ENCODE results near the gene SERPINA4.
"Not testable (repeated sequence)": the region's sequence is repeated elsewhere in the genome, so short reads cannot be mapped to it uniquely, and the experiment has no call there.

The SERPINA4 gene

DNA sequence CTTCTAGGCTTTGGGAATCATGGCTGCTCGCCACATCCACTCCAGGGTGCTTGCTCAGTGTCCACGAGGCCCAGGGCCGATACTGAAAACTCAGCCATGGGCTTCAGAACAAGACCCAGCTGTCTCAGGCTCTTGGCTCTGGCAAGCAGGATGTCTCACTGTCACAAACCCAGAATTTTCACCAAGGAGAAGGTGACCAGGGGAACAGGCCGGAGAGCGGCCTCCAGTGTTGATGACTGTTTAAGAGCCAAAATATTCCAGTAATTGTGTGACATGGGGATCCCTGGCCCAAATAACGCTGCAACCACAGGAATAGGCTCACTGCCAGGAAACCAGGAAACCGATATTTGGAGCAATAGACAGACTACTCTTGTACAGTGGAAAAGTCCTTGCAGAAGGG, 10.2 kb downstream of the SERPINA4 start:
- Histone ChIP-seq H3K27me3 (replicated peaks; ENCODE audit: control insufficient read depth, insufficient read depth, low read length) (no peaks in the 10 kb centered on the region), H3K36me3 (ENCODE audit: control insufficient read depth, insufficient read depth, low read length, severe bottlenecking) (no peaks in the 10 kb centered on the region), H3K4me1 (ENCODE audit: control insufficient read depth, insufficient read depth, low read length) (peaks cover 14% of the 10 kb centered on the region), H3K9me3 (ENCODE audit: control insufficient read depth, low read length) (no peaks in the 10 kb centered on the region), H3K4me3 (ENCODE audit: low read length) (no peak overlapping the region), H3K9ac (ENCODE audit: low read length) (peak overlapping the region; percentile 22)
- DNase-seq (ENCODE audit: low read depth), result no peak

DNA sequence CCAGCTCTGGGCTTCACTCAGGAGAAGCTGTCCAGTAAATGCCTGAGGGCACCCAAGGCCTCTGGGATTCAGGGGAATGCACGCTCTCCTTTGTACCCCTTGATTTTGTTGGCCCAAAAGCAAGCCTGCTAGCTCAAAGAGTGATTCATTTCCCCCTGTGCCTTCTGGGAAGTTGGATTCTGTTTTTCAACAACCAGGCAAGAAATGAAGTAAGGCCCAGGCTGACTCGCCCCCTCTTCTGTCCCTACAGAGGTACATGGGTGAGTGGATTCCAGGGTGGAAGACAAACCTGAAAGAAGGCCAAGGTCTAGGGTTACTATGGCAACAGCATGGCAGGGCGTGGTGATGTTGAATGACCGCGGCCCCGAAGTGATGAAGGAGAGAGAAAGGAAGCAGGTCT, 10.7 kb downstream of the SERPINA4 start:
- Histone ChIP-seq H3K4me3 (ENCODE audit: low read length) (no peak overlapping the region), H3K36me3 (ENCODE audit: control insufficient read depth, insufficient read depth, low read length, severe bottlenecking) (no peaks in the 10 kb centered on the region), H3K9me3 (ENCODE audit: control insufficient read depth, low read length) (no peaks in the 10 kb centered on the region), H3K27me3 (replicated peaks; ENCODE audit: control insufficient read depth, insufficient read depth, low read length) (peaks cover 2% of the 10 kb centered on the region), H3K9ac (ENCODE audit: low read length) (no peak overlapping the region), H3K4me1 (ENCODE audit: control insufficient read depth, insufficient read depth, low read length) (peaks cover 14% of the 10 kb centered on the region)
- DNase-seq (ENCODE audit: low read depth), result peak; percentile 40

DNA sequence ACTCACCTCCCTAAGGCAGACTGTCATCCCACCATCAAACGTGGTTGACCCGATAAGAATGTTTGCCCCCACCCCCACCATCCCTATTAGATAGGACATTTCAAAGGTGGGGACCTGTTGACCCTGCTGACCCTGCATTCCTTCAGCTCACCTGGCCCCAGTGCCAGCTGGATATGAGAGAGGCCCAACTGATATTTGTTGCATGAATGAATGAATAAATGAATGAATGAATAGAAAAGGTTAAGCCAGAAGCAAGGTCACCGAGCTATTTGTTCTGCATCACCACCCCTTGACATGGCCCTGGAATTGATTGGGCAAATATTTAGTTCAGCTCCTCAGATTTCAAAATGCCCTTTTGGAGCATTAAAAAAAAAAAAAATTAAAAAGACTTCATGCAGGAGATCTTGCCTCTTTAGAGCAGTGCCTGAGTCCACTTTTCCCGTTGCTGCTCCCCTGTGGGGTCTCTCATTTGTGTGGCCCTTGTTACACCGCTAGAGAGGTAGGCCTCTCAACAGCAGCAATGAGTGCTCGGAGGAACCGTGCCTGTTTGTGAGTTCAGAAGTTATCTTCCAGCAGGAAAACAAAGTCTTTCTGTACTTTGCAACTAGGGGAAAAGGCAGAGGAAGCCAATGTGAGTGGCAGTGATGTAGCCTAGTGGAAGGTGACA, 11.5 kb downstream of the SERPINA4 start:
- Histone ChIP-seq H3K9me3 (ENCODE audit: control insufficient read depth, low read length) (no peaks in the 10 kb centered on the region), H3K9ac (ENCODE audit: low read length) (no peak overlapping the region), H3K4me1 (ENCODE audit: control insufficient read depth, insufficient read depth, low read length) (peaks cover 14% of the 10 kb centered on the region), H3K4me3 (ENCODE audit: low read length) (no peak overlapping the region), H3K27me3 (replicated peaks; ENCODE audit: control insufficient read depth, insufficient read depth, low read length) (peaks cover 10% of the 10 kb centered on the region), H3K36me3 (ENCODE audit: control insufficient read depth, insufficient read depth, low read length, severe bottlenecking) (no peaks in the 10 kb centered on the region)
- DNase-seq (ENCODE audit: low read depth), result no peak

DNA sequence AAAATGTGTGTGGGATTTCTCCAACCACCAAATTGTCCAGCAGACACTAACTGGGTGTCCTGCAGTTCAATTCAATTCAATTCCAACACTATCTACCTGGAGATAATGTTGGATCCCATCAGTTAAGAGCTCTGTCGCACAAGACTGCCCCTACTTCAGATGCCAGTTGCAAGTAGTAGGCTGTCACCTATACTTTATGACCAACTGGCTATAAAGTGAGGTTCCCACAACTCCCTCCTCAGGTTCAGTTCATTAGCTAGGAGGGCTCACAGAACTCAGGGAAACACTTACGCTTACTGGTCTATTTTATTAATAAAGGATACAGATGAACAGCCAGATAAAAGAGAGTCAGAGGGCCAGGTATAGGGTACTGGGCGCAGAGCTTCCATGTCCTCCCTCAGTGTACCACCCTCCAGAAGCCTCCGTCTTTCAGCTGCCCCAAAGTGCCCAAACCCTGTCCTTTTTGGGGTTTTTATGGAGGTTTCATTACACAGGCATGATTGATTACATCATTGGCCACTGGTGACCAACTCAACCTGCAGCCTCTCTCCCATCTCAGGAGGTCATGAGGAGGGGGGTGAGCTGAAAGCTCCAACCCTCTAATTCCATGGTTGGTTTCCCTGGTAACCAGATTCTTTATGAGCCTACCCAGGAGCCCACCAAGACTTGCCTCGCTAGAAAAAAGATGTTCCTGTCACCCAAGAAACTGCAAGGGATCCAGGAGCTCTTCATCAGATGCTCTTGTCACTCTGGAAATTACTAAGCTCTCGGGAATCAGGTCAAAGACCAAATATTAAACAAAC, 12.4 kb downstream of the SERPINA4 start:
- H3K4me1 ChIP-seq (ENCODE audit: control insufficient read depth, insufficient read depth, low read length), result peaks cover 14% of the 10 kb centered on the region
- DNase-seq (ENCODE audit: low read depth), result no peak
- no peak overlapping the region for H3K9ac ChIP-seq (ENCODE audit: low read length)
- no peak overlapping the region for H3K4me3 ChIP-seq (ENCODE audit: low read length)
- no peaks in the 10 kb centered on the region for H3K9me3 ChIP-seq (ENCODE audit: control insufficient read depth, low read length)
- H3K36me3 ChIP-seq (ENCODE audit: control insufficient read depth, insufficient read depth, low read length, severe bottlenecking), result no peaks in the 10 kb centered on the region
- peaks cover 15% of the 10 kb centered on the region for H3K27me3 ChIP-seq (replicated peaks; ENCODE audit: control insufficient read depth, insufficient read depth, low read length)

DNA sequence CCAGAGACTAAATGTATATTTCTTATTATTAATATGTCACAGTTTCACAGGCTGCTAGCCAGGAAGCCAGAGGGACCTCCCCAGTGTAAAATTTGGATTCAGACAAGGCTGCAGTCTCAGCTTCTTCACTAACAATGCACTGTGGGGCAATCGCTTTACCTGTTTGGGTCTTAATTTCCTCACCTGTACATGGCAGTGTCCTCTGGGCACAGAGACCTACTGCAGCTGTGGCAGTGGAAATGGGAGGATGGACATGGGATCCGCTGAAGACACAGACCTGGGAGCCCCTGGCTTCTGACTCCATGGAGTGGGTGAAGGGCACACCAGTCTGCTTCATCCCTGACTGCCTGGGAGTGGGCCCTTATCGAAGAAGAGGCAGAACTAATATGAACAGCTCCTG, 13.1 kb downstream of the SERPINA4 start:
- Histone ChIP-seq H3K4me3 (ENCODE audit: low read length) (no peak overlapping the region), H3K9me3 (ENCODE audit: control insufficient read depth, low read length) (no peaks in the 10 kb centered on the region), H3K36me3 (ENCODE audit: control insufficient read depth, insufficient read depth, low read length, severe bottlenecking) (no peaks in the 10 kb centered on the region), H3K4me1 (ENCODE audit: control insufficient read depth, insufficient read depth, low read length) (peaks cover 14% of the 10 kb centered on the region), H3K9ac (ENCODE audit: low read length) (no peak overlapping the region), H3K27me3 (replicated peaks; ENCODE audit: control insufficient read depth, insufficient read depth, low read length) (peaks cover 15% of the 10 kb centered on the region)
- no peak for DNase-seq (ENCODE audit: low read depth)

DNA sequence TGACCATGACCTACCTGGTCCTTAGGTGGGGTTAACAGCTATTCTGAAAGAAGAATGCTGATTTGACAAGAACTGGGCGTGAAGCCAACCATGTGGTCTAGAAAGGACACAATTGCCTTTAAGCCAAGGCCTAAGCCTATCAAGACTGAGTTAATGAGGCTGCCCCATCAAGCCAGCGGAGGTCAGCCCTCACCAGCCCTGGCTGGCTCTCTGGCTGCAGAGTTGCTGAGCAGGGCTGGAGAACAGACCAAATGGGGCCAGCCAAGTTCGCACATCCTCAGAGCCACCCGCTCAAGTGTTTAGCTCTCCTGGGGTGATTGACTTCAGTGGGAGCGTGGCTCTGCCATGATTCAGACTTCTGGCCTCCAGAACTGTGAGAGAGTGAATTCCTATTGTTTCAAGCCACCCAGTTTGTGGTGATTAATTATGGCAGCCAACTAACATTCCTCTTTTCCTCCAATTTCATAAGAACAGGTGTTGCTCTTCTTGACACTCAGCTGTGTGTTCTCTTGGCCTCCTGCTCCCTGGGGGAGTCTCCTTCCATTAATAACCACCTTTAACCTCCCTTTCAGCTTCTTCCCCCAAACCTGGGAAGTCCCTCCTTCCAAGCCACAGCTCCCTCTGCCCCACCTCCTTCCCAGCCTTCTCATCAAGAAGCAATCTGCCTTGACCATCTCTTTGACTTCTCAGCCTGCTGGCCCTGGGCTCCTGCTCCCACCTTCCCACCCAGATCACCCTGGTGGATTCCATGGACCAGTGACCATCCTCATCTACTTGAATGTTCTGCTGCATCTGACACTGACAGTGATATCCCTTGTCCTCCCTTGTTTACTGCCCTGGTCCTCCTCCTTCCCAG, 14.7 kb downstream of the SERPINA4 start:
- H3K4me1 ChIP-seq (ENCODE audit: control insufficient read depth, insufficient read depth, low read length), result peaks cover 21% of the 10 kb centered on the region
- no peak overlapping the region for H3K4me3 ChIP-seq (ENCODE audit: low read length)
- peaks cover 15% of the 10 kb centered on the region for H3K27me3 ChIP-seq (replicated peaks; ENCODE audit: control insufficient read depth, insufficient read depth, low read length)
- no peak for DNase-seq (ENCODE audit: low read depth)
- no peaks in the 10 kb centered on the region for H3K36me3 ChIP-seq (ENCODE audit: control insufficient read depth, insufficient read depth, low read length, severe bottlenecking)
- H3K9ac ChIP-seq (ENCODE audit: low read length), result no peak overlapping the region
- no peaks in the 10 kb centered on the region for H3K9me3 ChIP-seq (ENCODE audit: control insufficient read depth, low read length)

DNA sequence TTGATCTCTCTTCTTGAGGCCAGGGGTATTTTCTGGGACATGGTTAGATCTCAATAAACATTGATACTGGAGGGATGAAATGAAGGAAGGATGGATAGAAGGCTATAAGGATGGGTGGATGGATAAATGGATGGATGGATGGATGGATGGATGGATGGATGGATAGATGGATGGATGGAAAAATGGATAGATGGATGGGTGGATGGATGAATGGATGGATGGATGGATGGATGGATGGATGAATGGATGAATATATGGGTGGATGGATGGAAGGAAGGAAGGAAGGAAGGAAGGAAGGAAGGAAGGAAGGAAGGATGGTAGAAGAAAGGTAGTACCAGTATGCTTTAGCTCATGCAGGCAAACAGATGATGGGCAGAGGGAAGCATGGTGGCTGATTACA, 16.2 kb downstream of the SERPINA4 start:
- not testable (repeated sequence) for H3K4me3 ChIP-seq (ENCODE audit: low read length); H3K36me3 ChIP-seq (ENCODE audit: control insufficient read depth, insufficient read depth, low read length, severe bottlenecking); DNase-seq (ENCODE audit: low read depth); H3K9me3 ChIP-seq (ENCODE audit: control insufficient read depth, low read length); H3K9ac ChIP-seq (ENCODE audit: low read length)
- Histone ChIP-seq H3K4me1 (ENCODE audit: control insufficient read depth, insufficient read depth, low read length) (peaks cover 21% of the 10 kb centered on the region), H3K27me3 (replicated peaks; ENCODE audit: control insufficient read depth, insufficient read depth, low read length) (peaks cover 15% of the 10 kb centered on the region)

DNA sequence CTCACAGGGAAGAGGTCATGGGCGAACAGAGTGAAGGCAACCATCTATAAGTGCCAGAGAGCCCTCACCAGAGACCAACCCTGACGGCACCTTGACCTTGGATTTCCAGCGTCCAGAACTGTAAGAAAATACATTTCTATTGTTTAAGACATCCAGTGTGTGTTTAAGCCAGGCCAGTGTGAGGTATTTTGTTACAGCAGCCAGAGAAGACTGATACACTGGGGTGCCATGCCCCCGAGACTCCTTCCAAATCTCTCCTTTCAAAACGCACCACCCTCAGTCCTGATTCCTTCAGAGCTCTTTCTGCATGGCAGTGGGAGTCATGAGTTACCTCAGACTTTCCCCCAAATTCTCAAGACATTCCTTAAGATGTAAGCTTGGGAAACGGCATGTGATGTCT, 17.5 kb downstream of the SERPINA4 start:
- Histone ChIP-seq H3K27me3 (replicated peaks; ENCODE audit: control insufficient read depth, insufficient read depth, low read length) (peaks cover 15% of the 10 kb centered on the region), H3K9ac (ENCODE audit: low read length) (no peak overlapping the region), H3K36me3 (ENCODE audit: control insufficient read depth, insufficient read depth, low read length, severe bottlenecking) (no peaks in the 10 kb centered on the region), H3K9me3 (ENCODE audit: control insufficient read depth, low read length) (no peaks in the 10 kb centered on the region), H3K4me1 (ENCODE audit: control insufficient read depth, insufficient read depth, low read length) (peaks cover 22% of the 10 kb centered on the region), H3K4me3 (ENCODE audit: low read length) (no peak overlapping the region)
- no peak for DNase-seq (ENCODE audit: low read depth)

DNA sequence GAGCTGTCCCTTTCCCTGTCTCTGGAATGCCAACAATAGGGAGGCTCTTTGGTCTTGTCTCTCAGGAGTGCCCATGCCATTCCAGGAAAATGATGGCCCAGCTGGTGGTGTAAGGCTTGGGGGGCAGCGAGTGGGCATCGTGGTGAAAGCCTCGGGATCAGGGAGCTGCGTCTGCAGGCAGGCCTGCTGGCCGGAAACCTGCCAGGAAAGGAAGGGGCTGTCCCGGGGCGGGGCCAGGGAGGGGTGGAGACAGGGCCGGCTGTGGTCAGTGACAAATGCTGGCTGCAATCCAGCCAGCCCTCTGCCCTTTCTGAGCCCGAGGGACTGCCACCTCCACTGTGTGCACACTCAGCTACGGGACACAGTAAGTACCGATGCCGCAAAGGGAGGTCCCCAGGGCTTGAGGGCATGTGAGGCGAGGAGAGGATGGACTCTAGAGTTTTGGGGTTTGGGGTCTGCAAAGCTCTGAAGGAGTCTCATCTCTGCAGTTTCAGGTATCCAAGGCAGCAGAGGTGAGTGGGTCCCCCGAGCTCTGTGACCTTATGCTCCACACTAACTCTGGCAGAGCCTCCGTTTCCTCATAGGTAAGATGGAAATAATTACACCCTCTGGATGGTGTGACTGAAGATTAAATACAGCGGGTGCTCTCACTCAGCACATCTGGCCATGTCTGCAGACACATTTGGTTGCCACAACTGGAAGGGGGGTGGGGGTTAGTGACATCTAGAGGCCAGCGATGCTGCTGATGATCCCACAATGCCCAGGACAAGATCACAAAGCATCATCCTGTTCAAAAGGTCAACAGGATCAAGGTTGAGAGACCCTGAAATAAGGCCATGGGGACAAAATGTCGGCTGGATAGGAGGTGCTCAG, 20.1 kb downstream of the SERPINA4 start, which contains the start of gene SERPINA5:
TSS of gene SERPINA5 (plus strand) at position 300 of the 873 bp plus-strand sequence. CDS start 5,937 bp downstream, outside the sequence.
- no peak within 1 kb of the TSS for H3K4me3 ChIP-seq (ENCODE audit: low read length)
- H3K36me3 ChIP-seq (ENCODE audit: control insufficient read depth, insufficient read depth, low read length, severe bottlenecking), result no peaks in the 10 kb centered on the region
- peak; percentile 53 for DNase-seq (ENCODE audit: low read depth)
- peaks cover 15% of the 10 kb centered on the region for H3K27me3 ChIP-seq (replicated peaks; ENCODE audit: control insufficient read depth, insufficient read depth, low read length)
- peaks cover 25% of the 10 kb centered on the region for H3K4me1 ChIP-seq (ENCODE audit: control insufficient read depth, insufficient read depth, low read length)
- no peak within 1 kb of the TSS for H3K9ac ChIP-seq (ENCODE audit: low read length)
- no peaks in the 10 kb centered on the region for H3K9me3 ChIP-seq (ENCODE audit: control insufficient read depth, low read length)

DNA sequence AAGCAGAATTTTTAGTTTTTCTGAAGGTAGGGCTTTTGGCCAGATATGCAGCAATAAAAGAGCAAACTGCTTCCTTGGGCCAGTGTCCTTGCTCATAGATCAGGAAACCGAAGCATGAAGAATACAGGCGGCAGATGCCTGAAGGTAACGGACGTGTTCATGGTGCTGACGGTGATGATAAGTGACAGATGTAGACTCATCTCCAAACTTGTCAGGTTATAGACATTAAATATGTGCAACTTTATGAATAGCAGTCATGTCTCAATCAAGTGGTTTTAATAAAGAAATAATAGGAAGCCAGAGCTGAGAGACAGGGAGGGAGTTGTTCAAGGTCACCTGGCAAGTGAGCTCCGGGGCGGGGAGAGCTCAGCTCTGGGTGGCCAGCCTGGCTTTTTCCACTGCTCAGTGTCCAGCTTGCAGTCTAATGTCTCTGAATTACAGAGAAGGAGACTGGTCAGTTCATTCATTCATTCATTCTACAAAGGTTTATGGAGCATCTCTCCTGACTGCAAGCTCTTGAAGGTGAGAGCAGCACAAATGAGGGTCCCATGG, 21.0 kb downstream of the SERPINA4 start:
- Histone ChIP-seq H3K36me3 (ENCODE audit: control insufficient read depth, insufficient read depth, low read length, severe bottlenecking) (no peaks in the 10 kb centered on the region), H3K4me3 (ENCODE audit: low read length) (no peak overlapping the region), H3K4me1 (ENCODE audit: control insufficient read depth, insufficient read depth, low read length) (peaks cover 25% of the 10 kb centered on the region), H3K9me3 (ENCODE audit: control insufficient read depth, low read length) (no peaks in the 10 kb centered on the region), H3K9ac (ENCODE audit: low read length) (no peak overlapping the region), H3K27me3 (replicated peaks; ENCODE audit: control insufficient read depth, insufficient read depth, low read length) (peaks cover 11% of the 10 kb centered on the region)
- no peak for DNase-seq (ENCODE audit: low read depth)
